Adipocyte (in vitro differentiated cells): ENCODE results near the gene SHANK1.

Experiments
- DNase-seq: peaks from one replicate; pipeline ENCODE4 v3.0.0-alpha.2; 2015; ENCODE audit warnings: low read depth
- H3K27me3 ChIP-seq: replicated peaks from 2 replicates; pipeline ENCODE4 v1.7.0; 2013; ENCODE audit warnings: mild to moderate bottlenecking, low read length, moderate library complexity; ENCODE audit not compliant: control insufficient read depth, insufficient read depth
- H3K36me3 ChIP-seq: 2 replicates; pipeline ENCODE4 v1.7.0; 2013; ENCODE audit warnings: low read length, mild to moderate bottlenecking, moderate library complexity; ENCODE audit not compliant: control insufficient read depth, insufficient read depth, severe bottlenecking
- H3K4me1 ChIP-seq: 2 replicates; pipeline ENCODE4 v1.7.0; 2013; ENCODE audit warnings: mild to moderate bottlenecking, low read length, moderate library complexity; ENCODE audit not compliant: control insufficient read depth, insufficient read depth
- H3K4me3 ChIP-seq: 2 replicates; pipeline ENCODE4 v1.7.0; 2013; ENCODE audit warnings: mild to moderate bottlenecking, low read length, moderate library complexity
- H3K9ac ChIP-seq: 2 replicates; pipeline ENCODE4 v1.7.0; 2013; ENCODE audit warnings: mild to moderate bottlenecking, low read length, moderate library complexity
- H3K9me3 ChIP-seq: 2 replicates; pipeline ENCODE4 v1.7.0; 2013; ENCODE audit warnings: mild to moderate bottlenecking, low read length, moderate library complexity; ENCODE audit not compliant: control insufficient read depth

SHANK1 gene

DNA sequence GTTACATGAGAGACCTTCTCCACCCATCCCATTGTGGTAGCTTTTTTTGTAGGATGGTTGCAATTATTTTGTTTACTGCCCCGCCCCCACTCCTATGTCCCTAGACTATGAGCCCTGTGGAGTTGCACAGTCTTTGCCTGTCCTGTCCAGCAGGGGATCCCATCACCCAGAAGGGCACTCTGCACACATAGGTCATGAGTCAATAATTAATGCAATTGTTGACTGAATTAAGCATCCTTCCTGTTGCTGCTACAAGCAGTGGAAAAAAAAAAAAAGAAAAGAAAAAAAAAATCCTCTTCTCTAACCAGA lies 56.2 kb downstream of the SHANK1 start:
- Histone ChIP-seq H3K9me3 (peaks cover 6% of the 10 kb centered on the region), H3K4me3 (no peak overlapping the region), H3K4me1 (peaks cover 5% of the 10 kb centered on the region), H3K36me3 (no peaks in the 10 kb centered on the region), H3K9ac (no peak overlapping the region), H3K27me3 (peaks cover 10% of the 10 kb centered on the region)
- no peak for DNase-seq

- Histone ChIP-seq H3K36me3 (no peaks in the 10 kb centered on the region), H3K9me3 (peaks cover 6% of the 10 kb centered on the region), H3K27me3 (peaks cover 10% of the 10 kb centered on the region)
Measured at GRCh38 chr19:50662651-50663481, 56.7 kb downstream of the SHANK1 start.

DNA sequence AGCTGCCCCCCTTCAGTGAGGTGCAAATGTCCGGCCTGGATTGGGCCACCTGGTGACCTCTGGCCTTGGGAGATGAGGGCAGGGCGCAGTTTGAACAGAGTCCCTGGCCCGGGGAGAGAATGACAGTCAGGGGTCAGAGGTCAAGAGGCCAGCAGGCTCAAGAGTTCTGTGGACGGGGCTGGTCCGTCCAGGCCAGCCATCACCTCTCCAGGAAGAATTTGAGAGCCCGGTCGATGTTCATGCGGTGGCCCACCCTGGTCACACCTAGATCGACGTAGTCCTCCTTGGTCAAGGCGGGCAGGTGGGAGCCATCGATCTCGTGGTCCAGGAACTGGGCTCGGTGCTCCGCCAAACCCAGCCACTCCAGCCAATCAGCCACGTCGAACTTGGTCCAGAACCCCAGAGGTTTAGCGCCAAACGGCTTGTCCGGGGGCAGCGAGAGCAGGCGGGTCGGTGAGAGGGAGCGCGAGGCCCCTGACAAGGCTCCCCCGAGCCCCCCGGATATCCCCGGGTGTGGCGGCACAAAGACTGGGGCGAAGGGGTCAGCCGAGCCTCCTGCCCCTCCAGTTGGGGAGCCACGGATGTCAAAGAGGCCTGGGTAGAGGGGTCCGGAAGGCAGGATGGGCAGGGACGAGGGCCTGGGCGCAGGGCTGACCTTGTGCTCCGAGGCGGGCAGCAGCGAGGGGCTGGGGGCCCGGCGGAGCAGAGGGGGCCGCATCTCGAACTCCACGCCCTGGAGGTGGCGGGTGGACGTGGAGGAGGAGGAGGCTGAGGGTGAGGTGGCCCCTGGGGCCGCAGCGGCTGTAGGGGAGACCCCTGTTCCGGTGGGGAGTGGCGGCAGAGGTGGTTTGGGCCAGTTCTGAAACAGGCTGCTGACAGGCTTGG lies 57.6 kb downstream of the SHANK1 start:
- Histone ChIP-seq H3K4me1 (peaks cover 6% of the 10 kb centered on the region), H3K9me3 (peaks cover 6% of the 10 kb centered on the region), H3K4me3 (no peak overlapping the region), H3K36me3 (no peaks in the 10 kb centered on the region), H3K27me3 (peaks cover 13% of the 10 kb centered on the region), H3K9ac (no peak overlapping the region)
- no peak for DNase-seq

More at GRCh38 chr19:50662651-50663481, 56.7 kb downstream of the SHANK1 start:
- peaks cover 6% of the 10 kb centered on the region for H3K4me1 ChIP-seq
- no peak overlapping the region for H3K4me3 ChIP-seq
- no peak overlapping the region for H3K9ac ChIP-seq
- no peak for DNase-seq

GRCh38 chr19:50661023-50661422 lies 58.6 kb downstream of the SHANK1 start:
- H3K36me3 ChIP-seq: no peaks in the 10 kb centered on the region
- no peak for DNase-seq

DNA sequence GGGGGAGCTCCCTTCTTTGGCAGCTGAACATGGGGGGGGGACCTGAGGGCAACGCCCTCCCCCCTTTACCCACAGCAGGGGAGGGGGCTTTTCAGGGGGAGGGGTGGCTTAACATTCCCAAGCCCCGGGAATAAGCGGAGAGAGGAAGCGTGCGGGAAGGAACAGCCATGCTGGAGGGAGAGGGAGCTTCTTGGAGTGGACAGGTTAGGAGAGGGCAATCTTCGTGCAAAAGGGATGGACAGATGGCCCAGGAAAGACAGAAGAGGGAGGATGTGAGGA lies 59.6 kb downstream of the SHANK1 start:
- Histone ChIP-seq H3K9me3 (peaks cover 15% of the 10 kb centered on the region), H3K27me3 (peaks cover 16% of the 10 kb centered on the region), H3K9ac (no peak overlapping the region), H3K4me1 (peaks cover 6% of the 10 kb centered on the region), H3K36me3 (no peaks in the 10 kb centered on the region), H3K4me3 (no peak overlapping the region)
- no peak for DNase-seq

More at GRCh38 chr19:50661023-50661422, 58.6 kb downstream of the SHANK1 start:
- H3K27me3 ChIP-seq: peaks cover 11% of the 10 kb centered on the region
- peaks cover 6% of the 10 kb centered on the region for H3K9me3 ChIP-seq
- peaks cover 6% of the 10 kb centered on the region for H3K4me1 ChIP-seq
- no peak overlapping the region for H3K9ac ChIP-seq
- no peak overlapping the region for H3K4me3 ChIP-seq

- peaks cover 19% of the 10 kb centered on the region for H3K9me3 ChIP-seq
- no peak for DNase-seq
- H3K4me1 ChIP-seq: peaks cover 6% of the 10 kb centered on the region
- no peaks in the 10 kb centered on the region for H3K36me3 ChIP-seq
- H3K9ac ChIP-seq: no peak overlapping the region
- H3K27me3 ChIP-seq: peaks cover 21% of the 10 kb centered on the region
- peak overlapping the region; percentile 68 for H3K4me3 ChIP-seq
Measured at GRCh38 chr19:50659318-50660087, 60.1 kb downstream of the SHANK1 start.

DNA sequence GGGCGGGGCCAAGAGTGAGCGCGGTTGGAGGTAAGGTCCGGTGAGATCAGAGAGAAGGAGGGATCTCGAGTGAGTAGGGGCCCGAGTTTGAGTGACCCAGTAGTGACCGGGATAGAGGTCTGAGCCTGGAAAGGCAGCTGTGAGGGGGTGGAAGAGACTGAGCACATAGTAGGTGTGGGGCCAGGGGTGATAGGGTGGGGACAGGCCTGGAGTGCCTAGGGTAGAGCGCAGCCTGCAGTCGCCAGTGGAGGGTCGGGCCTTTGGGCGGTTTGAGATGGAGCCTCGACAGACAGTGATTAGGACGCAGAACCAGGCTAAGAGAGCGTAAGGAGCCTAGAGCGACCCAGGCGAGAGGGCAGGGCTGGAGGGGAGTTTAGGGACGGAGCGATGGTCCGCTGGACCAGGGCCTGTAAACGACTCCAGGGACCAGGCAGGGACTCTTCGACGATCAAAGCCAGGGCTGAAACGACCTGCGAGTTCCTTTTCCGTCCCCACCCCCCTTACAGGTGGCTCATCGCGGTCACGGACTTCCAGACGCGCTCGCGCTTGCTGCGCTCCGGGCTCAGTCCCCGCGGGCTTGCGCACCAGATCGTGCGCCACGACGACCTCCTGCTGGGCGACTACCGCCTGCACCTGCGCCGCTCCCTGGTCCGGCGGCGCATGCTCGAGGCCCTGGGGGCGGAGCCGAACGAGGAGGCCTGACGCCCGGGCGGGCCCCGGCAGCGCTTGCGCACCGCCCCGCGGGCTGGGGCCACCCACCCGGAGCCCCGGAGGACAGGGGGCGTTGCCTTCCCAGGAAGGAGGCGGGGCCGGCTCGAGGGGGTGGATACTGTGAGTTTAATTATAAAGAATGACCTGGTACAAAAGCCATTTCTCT lies 60.9 kb downstream of the SHANK1 start:
- peaks cover 6% of the 10 kb centered on the region for H3K4me1 ChIP-seq
- H3K9ac ChIP-seq: no peak overlapping the region
- peaks cover 13% of the 10 kb centered on the region for H3K9me3 ChIP-seq
- H3K4me3 ChIP-seq: peak overlapping the region; percentile 68
- peak; percentile 64 for DNase-seq
- peaks cover 21% of the 10 kb centered on the region for H3K27me3 ChIP-seq
- no peaks in the 10 kb centered on the region for H3K36me3 ChIP-seq

- peak; percentile 96 for DNase-seq
- Histone ChIP-seq H3K27me3 (peaks cover 21% of the 10 kb centered on the region), H3K4me3 (peak overlapping the region; percentile 68), H3K36me3 (no peaks in the 10 kb centered on the region), H3K9ac (peak overlapping the region; percentile 34), H3K9me3 (peaks cover 13% of the 10 kb centered on the region), H3K4me1 (peaks cover 6% of the 10 kb centered on the region)
Measured at GRCh38 chr19:50657712-50658440, 61.7 kb downstream of the SHANK1 start.

GRCh38 chr19:50657222-50657669 lies 62.4 kb downstream of the SHANK1 start:
- H3K4me3 ChIP-seq: no peak overlapping the region

GRCh38 chr19:50654882-50655281 lies 64.7 kb downstream of the SHANK1 start:
- DNase-seq: no peak
- no peaks in the 10 kb centered on the region for H3K36me3 ChIP-seq
- no peak overlapping the region for H3K4me3 ChIP-seq
- H3K4me1 ChIP-seq: peaks cover 6% of the 10 kb centered on the region
- peaks cover 28% of the 10 kb centered on the region for H3K27me3 ChIP-seq
- H3K9me3 ChIP-seq: peaks cover 13% of the 10 kb centered on the region
- H3K9ac ChIP-seq: no peak overlapping the region

More at GRCh38 chr19:50657222-50657669, 62.4 kb downstream of the SHANK1 start:
- Histone ChIP-seq H3K27me3 (peaks cover 27% of the 10 kb centered on the region), H3K9me3 (peaks cover 13% of the 10 kb centered on the region), H3K9ac (no peak overlapping the region), H3K4me1 (peaks cover 6% of the 10 kb centered on the region), H3K36me3 (no peaks in the 10 kb centered on the region)
- no peak for DNase-seq
